HepG2 (cell line): ENCODE data around the gene PLPPR2. TPM values are rescaled to one million over a fixed set of nuclear protein-coding genes. Genes with fewer than 3 reads are reported as not detected.
A peak's percentile ranks its signal among the peaks of the same experiment; 100 is the strongest.

Experiments
- ATAC-seq: fragments of 200-7000 bp; cut with Tn5 transposase; 3 replicates; pipeline ENCODE4 v1.9.1; 2020; ENCODE audit warnings: mild to moderate bottlenecking, moderate library complexity
- BruUV-seq: library from RNA; stranded (reverse); fragments of 400-500 nt; replicated peaks from 2 replicates; lab custom pipeline; 2021; lab: Mats Ljungman, UMichigan
- CTCF ChIA-PET: fragments of 300-600 bp; formaldehyde crosslinking; extraction: SDS; loops from one replicate; lab custom pipeline; 2021; ENCODE audit warnings: low total read pairs, inconsistent platforms, low intra/inter-chr PET ratio; lab: Yijun Ruan, JAX
- POLR2A ChIA-PET: fragments of 350-600 bp; sonication (Branson Sonifier 250); formaldehyde crosslinking; loops from one replicate; lab custom pipeline; 2020; ENCODE audit warnings: antibody characterized with exemption, inconsistent platforms; lab: Yijun Ruan, JAX
- DNase-seq: peaks from one replicate; pipeline ENCODE4 v3.0.0-alpha.2; 2015; ENCODE audit warnings: low spot score
- FAIRE-seq: peaks from 3 replicates; lab custom pipeline; 2011; peaks lifted over from hg19 to GRCh38; lab: Jason Lieb, UNC
- H2AFZ ChIP-seq: one replicate; pipeline ENCODE4 v1.6.1; 2011; ENCODE audit warnings: low read length, inconsistent platforms
- H3K27ac ChIP-seq: fragments of 300-600 bp; 3 replicates; pipeline ENCODE4 v1.8.0; 2011; ENCODE audit warnings: mixed run types, mild to moderate bottlenecking, mixed read lengths, low read length, inconsistent platforms; ENCODE audit not compliant: insufficient read depth; ENCODE audit errors: extremely low read length
- H3K27me3 ChIP-seq, 2 experiments: fragments of 200-600 bp in 1 of 2; 2 replicates in 1 of 2; 3 replicates in 1 of 2; pipeline versions ENCODE4 v1.6.0 to v1.8.0; 2011; ENCODE audit warnings: low read length in 2 of 2, mild to moderate bottlenecking in 2 of 2, moderate library complexity in 2 of 2, inconsistent platforms in 1 of 2; ENCODE audit not compliant: insufficient read depth in 2 of 2, control insufficient read depth in 1 of 2
- H3K36me3 ChIP-seq, 2 experiments: fragments of 200-600 bp in 1 of 2; replicated peaks in 1 of 2; 2 replicates in 1 of 2; 3 replicates in 1 of 2; pipeline versions ENCODE4 v1.5.1 to v1.8.0; 2011; ENCODE audit warnings: low read length in 2 of 2, inconsistent platforms in 1 of 2; ENCODE audit not compliant: insufficient read depth in 2 of 2, control insufficient read depth in 1 of 2
- H3K4me1 ChIP-seq: 2 replicates; pipeline ENCODE4 v1.5.1; 2012; ENCODE audit warnings: low read length, inconsistent platforms; ENCODE audit not compliant: insufficient read depth
- H3K4me2 ChIP-seq: 2 replicates; pipeline ENCODE4 v1.6.0; 2011; ENCODE audit warnings: low read depth, low read length, inconsistent platforms
- H3K4me3 ChIP-seq, 3 experiments: fragments of 200-600 bp in 1 of 3; sonication (generic), shearing (Covaris generic) in 1 of 3; replicated peaks in 1 of 3; 2 replicates each; pipeline ENCODE4 v1.5.1; 2011 to 2016; ENCODE audit warnings: low read length in 3 of 3, inconsistent platforms in 2 of 3, low read depth in 2 of 3, mild to moderate bottlenecking in 2 of 3, control low read depth in 1 of 3, mixed read lengths in 1 of 3; ENCODE audit not compliant: insufficient read depth in 1 of 3
- H3K79me2 ChIP-seq: one replicate; pipeline ENCODE4 v1.6.1; 2011; ENCODE audit warnings: low read length, inconsistent platforms; ENCODE audit not compliant: insufficient read depth
- H3K9ac ChIP-seq: 2 replicates; pipeline ENCODE4 v1.6.0; 2011; ENCODE audit warnings: mild to moderate bottlenecking, low read depth, low read length, inconsistent platforms; ENCODE audit not compliant: insufficient read depth
- H3K9me3 ChIP-seq: 2 replicates; pipeline ENCODE4 v1.5.1; 2012; ENCODE audit warnings: mild to moderate bottlenecking, low read length
- H4K20me1 ChIP-seq: 2 replicates; pipeline ENCODE4 v1.6.0; 2011; ENCODE audit warnings: inconsistent platforms, mild to moderate bottlenecking, low read length, moderate library complexity; ENCODE audit not compliant: insufficient read depth
- GFI1 ChIP-seq: sonication (generic); formaldehyde crosslinking; IDR thresholded peaks from 2 replicates; pipeline ENCODE4 v1.5.0; 2020; ENCODE audit warnings: missing genetic modification reagents, mild to moderate bottlenecking, borderline replicate concordance
- GTF3A ChIP-seq: sonication (generic); formaldehyde crosslinking; conservative IDR thresholded peaks from 2 replicates; pipeline ENCODE4 v1.4.0; 2020; ENCODE audit warnings: mild to moderate bottlenecking, missing genetic modification reagents
- PAX8 ChIP-seq: sonication (generic); formaldehyde crosslinking; IDR thresholded peaks from 2 replicates; pipeline ENCODE4 v1.8.0; 2022; ENCODE audit warnings: mild to moderate bottlenecking, missing genetic modification reagents, borderline replicate concordance
- PCBP2 ChIP-seq: fragments of 200-400 bp; formaldehyde crosslinking; optimal IDR thresholded peaks from 2 replicates; pipeline ENCODE3; 2018; ENCODE audit warnings: low read length, low read depth; ENCODE audit not compliant: poor library complexity, severe bottlenecking
- ZFP91 ChIP-seq: sonication (generic); formaldehyde crosslinking; IDR thresholded peaks from 2 replicates; pipeline ENCODE4 v1.9.0; 2022; ENCODE audit warnings: missing genetic modification reagents, mild to moderate bottlenecking, borderline replicate concordance
- ZNF768 ChIP-seq: sonication (generic); formaldehyde crosslinking; IDR thresholded peaks from 2 replicates; pipeline ENCODE4 v1.4.0; 2020; ENCODE audit warnings: missing genetic modification reagents
- ZSCAN30 ChIP-seq: sonication (generic); formaldehyde crosslinking; IDR thresholded peaks from 2 replicates; pipeline ENCODE4 v1.5.0; 2020; ENCODE audit warnings: mild to moderate bottlenecking, missing genetic modification reagents
- WGBS: methylation state at CpG from one replicate; pipeline ENCODE4 v1.1.6; 2017; ENCODE audit warnings: low lambda C conversion rate; 5-methylcytosine and 5-hydroxymethylcytosine counted together
- in situ Hi-C: cut with HindIII; loops from 2 replicates; pipeline ENCODE4 v1.10.0; 2017; ENCODE audit warnings: low pct_unique_long_range_greater_than_20kb; ENCODE audit not compliant: extremely low pct_ligation_motif_present
- intact Hi-C: fragments of 100-400 bp; cut with micrococcal nuclease; formaldehyde crosslinking; loops from one replicate; pipeline ENCODE4 v1.10.0; 2022; ENCODE audit not compliant: unreplicated experiment
- polyA plus RNA-seq, 8 experiments: library from polyadenylated mRNA; depleted of rRNA in 3 of 8; stranded (reverse) in 7 of 8; unstranded in 1 of 8; fragments of >200 nt; fragmentation: Illumina TruSeq in 4 of 8; extraction: Trizol in 4 of 8; gene quantifications; 2 replicates each; pipeline versions ENCODE4 v1.2.1 to v1.2.3, GENCODE V29; 2011 to 2016; ENCODE audit warnings: low read depth in 4 of 8, missing spikeins in 1 of 8, mixed read lengths in 1 of 8; ENCODE audit not compliant: insufficient read depth in 1 of 8
- total RNA-seq, 5 experiments: library from RNA; depleted of rRNA; stranded (reverse); fragments of >200 nt; fragmentation: Illumina TruSeq; extraction: Trizol; gene quantifications; 2 replicates each; pipeline ENCODE4 v1.2.3, GENCODE V29; 2016; ENCODE audit warnings: low read depth in 1 of 5
- TF ChIP-seq, protein P1 (sequence below): sonication (generic); formaldehyde crosslinking; IDR thresholded peaks from 2 replicates; pipeline ENCODE4 v1.5.0; 2020; ENCODE audit warnings: mild to moderate bottlenecking, missing genetic modification reagents

PLPPR2 gene
- total and polyA plus RNA-seq, 2 of the 13 experiments (the other 11 are each of a cell fraction or from before 2014, with no cell fraction given) = 1.5 to 2.1 TPM

DNA sequence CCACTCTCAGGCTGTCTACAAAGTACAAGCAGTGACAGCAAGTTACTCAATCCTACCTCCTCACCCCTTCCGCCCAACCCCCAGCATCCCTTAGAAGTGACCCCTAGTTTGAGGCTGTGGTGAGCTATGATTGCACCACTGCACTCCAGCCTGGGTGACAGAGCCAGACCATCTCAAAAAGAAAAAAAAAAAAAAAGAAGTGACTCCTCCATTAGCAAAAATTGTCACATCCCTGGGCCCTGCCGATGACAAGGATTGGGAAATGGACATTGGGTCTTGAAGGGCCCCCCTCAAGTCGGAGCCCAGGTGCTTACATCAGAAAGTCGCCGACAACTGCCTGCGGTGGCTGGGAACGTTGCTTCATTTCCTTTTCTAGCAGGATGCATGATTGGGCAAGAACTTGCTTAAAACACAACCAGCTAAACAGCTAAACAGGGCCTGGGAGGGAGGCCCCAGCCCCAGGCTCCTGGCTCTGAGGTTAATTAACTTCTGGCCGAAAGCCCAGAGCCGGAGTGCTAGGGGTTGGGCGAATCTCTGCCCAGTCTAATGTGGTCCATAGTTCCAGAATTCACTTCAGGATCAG lies 31.1 kb upstream of the PLPPR2 start (continued):
- TF ChIP-seq ZSCAN30 (CRISPR knock-in tag) (no peak), PAX8 (CRISPR knock-in tag) (no peak), PCBP2 (no peak), GFI1 (CRISPR knock-in tag) (0 out of 2 replicates have a peak, but pooled peaks have one; percentile 17)
- TF ChIP-seq, protein P1, sequence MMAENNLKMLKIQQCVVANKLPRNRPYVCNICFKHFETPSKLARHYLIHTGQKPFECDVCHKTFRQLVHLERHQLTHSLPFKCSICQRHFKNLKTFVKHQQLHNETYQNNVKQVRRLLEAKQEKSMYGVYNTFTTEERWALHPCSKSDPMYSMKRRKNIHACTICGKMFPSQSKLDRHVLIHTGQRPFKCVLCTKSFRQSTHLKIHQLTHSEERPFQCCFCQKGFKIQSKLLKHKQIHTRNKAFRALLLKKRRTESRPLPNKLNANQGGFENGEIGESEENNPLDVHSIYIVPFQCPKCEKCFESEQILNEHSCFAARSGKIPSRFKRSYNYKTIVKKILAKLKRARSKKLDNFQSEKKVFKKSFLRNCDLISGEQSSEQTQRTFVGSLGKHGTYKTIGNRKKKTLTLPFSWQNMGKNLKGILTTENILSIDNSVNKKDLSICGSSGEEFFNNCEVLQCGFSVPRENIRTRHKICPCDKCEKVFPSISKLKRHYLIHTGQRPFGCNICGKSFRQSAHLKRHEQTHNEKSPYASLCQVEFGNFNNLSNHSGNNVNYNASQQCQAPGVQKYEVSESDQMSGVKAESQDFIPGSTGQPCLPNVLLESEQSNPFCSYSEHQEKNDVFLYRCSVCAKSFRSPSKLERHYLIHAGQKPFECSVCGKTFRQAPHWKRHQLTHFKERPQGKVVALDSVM = peak; percentile 40; the same call in 1 of the 2 replicates

GRCh38 chr19:11324748-11325389 lies 30.4 kb upstream of the PLPPR2 start:
- ATAC-seq (no peak), FAIRE-seq (no peak), DNase-seq (no peak)
- Histone ChIP-seq H3K4me1 (peaks cover 35% of the 10 kb centered on the region), H3K4me3 (no peak overlapping the region), H3K9ac (no peak overlapping the region), H3K36me3 (no peaks in the 10 kb centered on the region), H3K27ac (peak overlapping the region; percentile 45), H3K4me2 (peak overlapping the region; percentile 68), H3K79me2 (no peaks in the 10 kb centered on the region), H3K9me3 (no peaks in the 10 kb centered on the region), H3K27me3 (no peaks in the 10 kb centered on the region), H4K20me1 (no peaks in the 10 kb centered on the region), H2AFZ (no peak overlapping the region)
- POLR2A ChIA-PET = interaction anchor here (1.0 to 2.3 kb wide), 4 partner anchors 8 to 50 kb away, joined by 4 to 10 read pairs (median 4); partner anchors contain the start of genes CCDC159, RAB3D, SWSAP1 and TMEM205
- intact Hi-C loops (no loop called here), in situ Hi-C loops (no loop called here)
- BruUV-seq = no TSS peak
- peak; percentile 25; the same call in 1 of the 2 replicates for TF ChIP-seq ZNF768 (CRISPR knock-in tag)
- no peak for TF ChIP-seq GTF3A (CRISPR knock-in tag)
- TF ChIP-seq ZFP91 (CRISPR knock-in tag) = 0 out of 2 replicates have a peak, but pooled peaks have one; percentile 28
- WGBS = 82% methylated on average over 16 of the region's 17 CpGs
- CTCF ChIA-PET = no interaction called here
